Breast epithelium (tissue), 4 donors: Measurements from ENCODE around the gene MACROD2. TPM values are rescaled to one million over a fixed set of nuclear protein-coding genes. Genes with fewer than 3 reads are reported as not detected.

Source experiments
- DNase-seq, 2 donors: peaks; one replicate each; pipeline ENCODE4 v3.0.0-alpha.2; 2019; ENCODE audit warnings: low spot score in 2 of 2
- H3K27ac ChIP-seq, 2 donors: fragments of 200-600 bp; sonication (generic) in 1 of 2; one replicate each; pipeline ENCODE4 v1.5.1; 2016 to 2019; ENCODE audit warnings: mild to moderate bottlenecking in 1 of 2
- H3K27me3 ChIP-seq, 2 donors: fragments of 200-600 bp; sonication (generic) in 1 of 2; one replicate each; pipeline versions ENCODE4 v1.5.1 to v1.6.0; 2017 to 2019; ENCODE audit warnings: control low read depth in 1 of 2, mild to moderate bottlenecking in 1 of 2
- H3K36me3 ChIP-seq: fragments of 200-600 bp; one replicate; pipeline ENCODE4 v1.5.1; 2019
- H3K4me1 ChIP-seq, 2 donors: fragments of 200-600 bp; sonication (generic); one replicate each; pipeline ENCODE4 v1.5.1; 2016 to 2019; ENCODE audit warnings: control low read depth in 1 of 2
- H3K4me3 ChIP-seq, 3 donors: fragments of 200-600 bp; sonication (generic); 1 replicate in 2 of 3; 2 replicates in 1 of 3; pipeline ENCODE4 v1.5.1; 2016 to 2019; ENCODE audit warnings: mild to moderate bottlenecking in 3 of 3, moderate library complexity in 2 of 3
- H3K9me3 ChIP-seq, 2 donors: fragments of 200-600 bp; sonication (generic) in 1 of 2; one replicate each; pipeline ENCODE4 v1.5.1; 2016 to 2019; ENCODE audit warnings: control low read depth in 1 of 2
- POLR2A ChIP-seq: fragments of 450-650 bp; IDR thresholded peaks from one replicate; pipeline ENCODE4 v1.6.1; 2016; ENCODE audit warnings: antibody characterized with exemption, mild to moderate bottlenecking, moderate library complexity
- POLR2AphosphoS5 ChIP-seq, 3 donors: sonication (generic); formaldehyde crosslinking; IDR thresholded peaks; one replicate each; pipeline ENCODE4 v1.6.1; 2017; ENCODE audit warnings: antibody characterized with exemption in 3 of 3
- intact Hi-C: fragments of 100-400 bp; cut with DNase I; formaldehyde crosslinking; loops from one replicate; pipeline ENCODE4 v1.15.1; 2023; ENCODE audit warnings: low total_unique reads
- total RNA-seq, 3 donors: library from RNA; depleted of rRNA; stranded (reverse); fragments of >200 nt; gene quantifications; one replicate each; pipeline ENCODE4 v1.1.0, GENCODE V29; 2016
- TF ChIP-seq, protein P1 (sequence below), 3 donors: fragments of 450-650 bp; IDR thresholded peaks; one replicate each; pipeline ENCODE4 v1.5.1; 2016 to 2017; ENCODE audit warnings: antibody characterized with exemption in 3 of 3, mild to moderate bottlenecking in 3 of 3, moderate library complexity in 3 of 3

The MACROD2 gene
- total RNA-seq, 3 donors from 2014 or later = 6.7 to 26.8 (median 8.8) TPM

- Histone ChIP-seq H3K27ac (no peak overlapping the region), H3K4me1 (no peaks in the 10 kb centered on the region), H3K36me3 (no peaks in the 10 kb centered on the region), H3K9me3 (no peaks in the 10 kb centered on the region), H3K4me3 (no peak overlapping the region), H3K27me3 (no peaks in the 10 kb centered on the region)
- intact Hi-C loops = no loop called here
- no peak for TF ChIP-seq POLR2A
- DNase-seq = no peak
Measured at GRCh38 chr20:14491436-14491835, 496.1 kb downstream of the MACROD2 start.

DNA sequence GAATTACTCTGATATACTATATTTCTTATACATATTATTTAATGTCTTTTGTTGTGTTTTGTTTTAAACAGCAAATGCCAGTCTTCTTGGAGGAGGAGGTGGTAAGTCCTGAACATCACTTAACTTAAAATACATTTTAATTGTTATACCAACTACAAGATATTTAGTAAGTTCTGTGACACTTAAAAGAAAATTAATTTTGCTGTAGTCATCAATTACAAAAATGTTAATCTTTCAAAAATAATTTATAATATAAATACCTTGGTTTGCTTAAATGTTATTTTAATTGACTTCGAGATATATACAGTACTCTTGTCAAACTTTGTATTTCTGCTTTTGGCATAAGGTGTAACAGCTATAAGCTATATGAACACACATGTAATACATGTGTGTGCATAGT is 498.1 kb downstream of the MACROD2 start:
- H3K27ac ChIP-seq = no peak overlapping the region
- no peaks in the 10 kb centered on the region for H3K27me3 ChIP-seq
- intact Hi-C loops = no loop called here
- H3K36me3 ChIP-seq = no peaks in the 10 kb centered on the region
- H3K4me1 ChIP-seq = no peaks in the 10 kb centered on the region
- no peak for TF ChIP-seq POLR2AphosphoS5 (IDR thresholded peaks at IDR 0.05)
- TF ChIP-seq POLR2A = no peak
- TF ChIP-seq, protein P1, sequence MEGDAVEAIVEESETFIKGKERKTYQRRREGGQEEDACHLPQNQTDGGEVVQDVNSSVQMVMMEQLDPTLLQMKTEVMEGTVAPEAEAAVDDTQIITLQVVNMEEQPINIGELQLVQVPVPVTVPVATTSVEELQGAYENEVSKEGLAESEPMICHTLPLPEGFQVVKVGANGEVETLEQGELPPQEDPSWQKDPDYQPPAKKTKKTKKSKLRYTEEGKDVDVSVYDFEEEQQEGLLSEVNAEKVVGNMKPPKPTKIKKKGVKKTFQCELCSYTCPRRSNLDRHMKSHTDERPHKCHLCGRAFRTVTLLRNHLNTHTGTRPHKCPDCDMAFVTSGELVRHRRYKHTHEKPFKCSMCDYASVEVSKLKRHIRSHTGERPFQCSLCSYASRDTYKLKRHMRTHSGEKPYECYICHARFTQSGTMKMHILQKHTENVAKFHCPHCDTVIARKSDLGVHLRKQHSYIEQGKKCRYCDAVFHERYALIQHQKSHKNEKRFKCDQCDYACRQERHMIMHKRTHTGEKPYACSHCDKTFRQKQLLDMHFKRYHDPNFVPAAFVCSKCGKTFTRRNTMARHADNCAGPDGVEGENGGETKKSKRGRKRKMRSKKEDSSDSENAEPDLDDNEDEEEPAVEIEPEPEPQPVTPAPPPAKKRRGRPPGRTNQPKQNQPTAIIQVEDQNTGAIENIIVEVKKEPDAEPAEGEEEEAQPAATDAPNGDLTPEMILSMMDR (IDR thresholded peaks at IDR 0.05) = no peak
- no peak for DNase-seq
- no peaks in the 10 kb centered on the region for H3K9me3 ChIP-seq
- H3K4me3 ChIP-seq = no peak overlapping the region

DNA sequence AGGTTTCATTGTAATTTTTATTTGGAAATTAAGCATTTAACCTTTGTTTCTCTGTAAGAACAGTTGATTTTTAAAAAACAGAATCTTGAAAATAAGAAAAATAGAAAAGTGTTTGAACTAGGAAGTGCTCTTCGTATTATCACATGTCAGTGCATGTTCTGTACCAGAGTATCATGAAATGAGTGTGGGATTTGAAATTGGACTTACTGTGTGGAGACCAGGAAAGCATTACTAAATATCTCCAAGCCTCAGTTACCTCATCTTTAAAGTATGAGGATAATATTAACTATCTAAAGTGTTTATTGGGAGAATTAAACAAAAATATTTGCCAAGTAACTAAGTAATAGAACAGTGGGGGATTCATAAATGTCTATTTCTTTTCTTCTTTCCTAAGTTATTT is 499.0 kb downstream of the MACROD2 start:
- intact Hi-C loops = no loop called here
- no peak for DNase-seq
- Histone ChIP-seq H3K27me3 (no peaks in the 10 kb centered on the region), H3K4me3 (no peak overlapping the region), H3K27ac (no peak overlapping the region), H3K4me1 (no peaks in the 10 kb centered on the region), H3K9me3 (no peaks in the 10 kb centered on the region), H3K36me3 (no peaks in the 10 kb centered on the region)
- TF ChIP-seq POLR2A = no peak
- TF ChIP-seq POLR2AphosphoS5 (IDR thresholded peaks at IDR 0.05) = no peak
- TF ChIP-seq, protein P1 (IDR thresholded peaks at IDR 0.05) = no peak

- intact Hi-C loops = no loop called here
- H3K4me3 ChIP-seq = no peak overlapping the region
- H3K36me3 ChIP-seq = no peaks in the 10 kb centered on the region
Measured at GRCh38 chr20:14495066-14495465, 499.8 kb downstream of the MACROD2 start.

DNA sequence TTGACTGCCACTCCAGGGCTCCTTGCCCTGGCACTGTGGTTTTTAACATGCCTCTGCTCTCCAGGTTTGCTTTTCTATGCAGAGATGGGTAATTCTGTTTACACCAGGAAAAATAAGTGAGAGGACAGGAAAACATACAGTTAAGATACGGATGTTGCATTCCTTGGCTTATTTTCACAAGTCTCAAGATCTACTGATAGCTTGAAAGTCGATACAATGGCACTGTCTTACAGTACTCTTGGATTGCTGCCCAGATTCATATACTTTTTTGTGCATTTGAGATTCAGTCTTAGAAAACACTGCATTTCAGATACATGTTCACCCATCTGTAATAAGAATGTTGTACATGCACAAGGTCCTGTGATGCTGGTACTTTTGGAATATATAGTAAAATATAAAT is 501.7 kb downstream of the MACROD2 start:
- no peak overlapping the region for H3K4me3 ChIP-seq
- H3K4me1 ChIP-seq = no peaks in the 10 kb centered on the region
- H3K36me3 ChIP-seq = no peaks in the 10 kb centered on the region
- TF ChIP-seq, protein P1 (IDR thresholded peaks at IDR 0.05) = no peak
- no peak for TF ChIP-seq POLR2A
- no peaks in the 10 kb centered on the region for H3K9me3 ChIP-seq
- no peak for DNase-seq
- no peaks in the 10 kb centered on the region for H3K27me3 ChIP-seq
- no peak overlapping the region for H3K27ac ChIP-seq
- intact Hi-C loops = no loop called here

More at GRCh38 chr20:14495066-14495465, 499.8 kb downstream of the MACROD2 start:
- no peak for DNase-seq
- no peak for TF ChIP-seq POLR2A
- TF ChIP-seq POLR2AphosphoS5 (IDR thresholded peaks at IDR 0.05) = no peak
- TF ChIP-seq, protein P1 (IDR thresholded peaks at IDR 0.05) = no peak
- no peaks in the 10 kb centered on the region for H3K4me1 ChIP-seq
- no peaks in the 10 kb centered on the region for H3K27me3 ChIP-seq
- H3K9me3 ChIP-seq = no peaks in the 10 kb centered on the region
- H3K27ac ChIP-seq = no peak overlapping the region

- H3K27ac ChIP-seq = no peak overlapping the region
- DNase-seq = no peak
- intact Hi-C loops = no loop called here
- no peaks in the 10 kb centered on the region for H3K4me1 ChIP-seq
- H3K36me3 ChIP-seq = no peaks in the 10 kb centered on the region
- H3K9me3 ChIP-seq = no peaks in the 10 kb centered on the region
- TF ChIP-seq POLR2AphosphoS5 (IDR thresholded peaks at IDR 0.05) (no peak), POLR2A (no peak)
- TF ChIP-seq, protein P1 (IDR thresholded peaks at IDR 0.05) = no peak
- H3K4me3 ChIP-seq = no peak overlapping the region
- H3K27me3 ChIP-seq = no peaks in the 10 kb centered on the region
Measured at GRCh38 chr20:14498772-14499171, 503.5 kb downstream of the MACROD2 start.
